Choroid plexus epithelial cell (primary cell): ENCODE results near the gene ZDHHC17.

Experiments
- DNase-seq: peaks from one replicate; pipeline ENCODE4 v3.0.0-alpha.2; 2010; ENCODE audit warnings: low read depth
- H3K4me3 ChIP-seq: 2 replicates; pipeline ENCODE4 v1.5.1; 2011; ENCODE audit warnings: low read depth, mild to moderate bottlenecking, control low read depth, low read length, moderate library complexity
- CTCF ChIP-seq: conservative IDR thresholded peaks from 2 replicates; pipeline ENCODE4 v1.5.1; 2011; ENCODE audit warnings: low read depth, mild to moderate bottlenecking, control low read depth, inconsistent platforms, low read length, moderate library complexity

ZDHHC17 gene

GRCh38 chr12:76792828-76793227 is 28.9 kb downstream of the ZDHHC17 start:
- no peak for DNase-seq
- H3K4me3 ChIP-seq, result no peak overlapping the region
- no peak for TF ChIP-seq CTCF

- DNase-seq, result no peak
- no peak overlapping the region for H3K4me3 ChIP-seq
Observed at GRCh38 chr12:76798864-76799263, 34.9 kb downstream of the ZDHHC17 start.

GRCh38 chr12:76799362-76799761 is 35.4 kb downstream of the ZDHHC17 start:
- no peak overlapping the region for H3K4me3 ChIP-seq
- DNase-seq, result no peak
- TF ChIP-seq CTCF, result no peak

More at GRCh38 chr12:76798864-76799263, 34.9 kb downstream of the ZDHHC17 start:
- TF ChIP-seq CTCF, result no peak

GRCh38 chr12:76802060-76802459 is 38.1 kb downstream of the ZDHHC17 start:
- H3K4me3 ChIP-seq, result no peak overlapping the region
- no peak for TF ChIP-seq CTCF

GRCh38 chr12:76804435-76804976 is 40.6 kb downstream of the ZDHHC17 start:
- H3K4me3 ChIP-seq, result no peak overlapping the region
- DNase-seq, result no peak
- no peak for TF ChIP-seq CTCF

More at GRCh38 chr12:76802060-76802459, 38.1 kb downstream of the ZDHHC17 start:
- no peak for DNase-seq

- no peak for TF ChIP-seq CTCF
- no peak for DNase-seq
- H3K4me3 ChIP-seq, result no peak overlapping the region
Observed at GRCh38 chr12:76810671-76811419, 46.9 kb downstream of the ZDHHC17 start.

- H3K4me3 ChIP-seq, result no peak overlapping the region
- TF ChIP-seq CTCF, result no peak
- DNase-seq, result no peak
Observed at GRCh38 chr12:76811976-76812375, 48.1 kb downstream of the ZDHHC17 start.
